NCI-H524 (cell line): ENCODE results near the gene NDUFA8.
"Not testable (repeated sequence)": the region's sequence is repeated elsewhere in the genome, so short reads cannot be mapped to it uniquely, and the experiment has no call there.

Source experiments
- DNase-seq, 2 experiments: peaks; one replicate each; lab custom pipeline; 2025; lab: John Stamatoyannopoulos, UW

NDUFA8 gene

GRCh38 chr9:122120316-122121071 lies 39.1 kb downstream of the NDUFA8 start:
- DNase-seq = no peak

GRCh38 chr9:122119721-122120120 lies 39.9 kb downstream of the NDUFA8 start:
- DNase-seq = no peak

- no peak for DNase-seq
These were observed 40.4 kb downstream of the NDUFA8 start for GRCh38 chr9:122119166-122119521.

- DNase-seq = no peak
These were observed 41.0 kb downstream of the NDUFA8 start for GRCh38 chr9:122118343-122119165.

- DNase-seq = not testable (repeated sequence)
These were observed 42.3 kb downstream of the NDUFA8 start for GRCh38 chr9:122117241-122117640.

GRCh38 chr9:122116448-122117173 lies 43.0 kb downstream of the NDUFA8 start:
- DNase-seq = no peak

- no peak for DNase-seq
These were observed 43.5 kb downstream of the NDUFA8 start for GRCh38 chr9:122116040-122116439.

GRCh38 chr9:122115176-122116035 lies 44.2 kb downstream of the NDUFA8 start:
- DNase-seq = peak; percentile 69 to 87

GRCh38 chr9:122113574-122113973 lies 46.0 kb downstream of the NDUFA8 start:
- peak; percentile 59 to 74 for DNase-seq

GRCh38 chr9:122112238-122112637 lies 47.3 kb downstream of the NDUFA8 start:
- no peak for DNase-seq

- DNase-seq = no peak
These were observed 48.0 kb downstream of the NDUFA8 start for GRCh38 chr9:122111413-122112085.

GRCh38 chr9:122110100-122110833 lies 49.3 kb downstream of the NDUFA8 start:
- no peak for DNase-seq

GRCh38 chr9:122109035-122109813 lies 50.4 kb downstream of the NDUFA8 start:
- DNase-seq = peak; percentile 82 to 97

GRCh38 chr9:122107291-122107805 lies 52.2 kb downstream of the NDUFA8 start:
- peak in 1 of 2 experiments; percentile 68 for DNase-seq

GRCh38 chr9:122106576-122106975 lies 53.0 kb downstream of the NDUFA8 start:
- no peak for DNase-seq

- DNase-seq = no peak
These were observed 55.6 kb downstream of the NDUFA8 start for GRCh38 chr9:122103985-122104384.

GRCh38 chr9:122102156-122102555 lies 57.4 kb downstream of the NDUFA8 start:
- no peak for DNase-seq

- DNase-seq = no peak
These were observed 58.8 kb downstream of the NDUFA8 start for GRCh38 chr9:122100756-122101155.

- DNase-seq = peak; percentile 48 to 84
These were observed 60.2 kb downstream of the NDUFA8 start for GRCh38 chr9:122099271-122099869.
